Measurements from ENCODE around the gene FYTTD1.

GRCh38 chr3:197804511-197804910, 54.8 kb downstream of the FYTTD1 start:
- TF ChIP-seq POLR2AphosphoS5 (IDR thresholded peaks at IDR 0.05): no peak
- TF ChIP-seq, protein P1, sequence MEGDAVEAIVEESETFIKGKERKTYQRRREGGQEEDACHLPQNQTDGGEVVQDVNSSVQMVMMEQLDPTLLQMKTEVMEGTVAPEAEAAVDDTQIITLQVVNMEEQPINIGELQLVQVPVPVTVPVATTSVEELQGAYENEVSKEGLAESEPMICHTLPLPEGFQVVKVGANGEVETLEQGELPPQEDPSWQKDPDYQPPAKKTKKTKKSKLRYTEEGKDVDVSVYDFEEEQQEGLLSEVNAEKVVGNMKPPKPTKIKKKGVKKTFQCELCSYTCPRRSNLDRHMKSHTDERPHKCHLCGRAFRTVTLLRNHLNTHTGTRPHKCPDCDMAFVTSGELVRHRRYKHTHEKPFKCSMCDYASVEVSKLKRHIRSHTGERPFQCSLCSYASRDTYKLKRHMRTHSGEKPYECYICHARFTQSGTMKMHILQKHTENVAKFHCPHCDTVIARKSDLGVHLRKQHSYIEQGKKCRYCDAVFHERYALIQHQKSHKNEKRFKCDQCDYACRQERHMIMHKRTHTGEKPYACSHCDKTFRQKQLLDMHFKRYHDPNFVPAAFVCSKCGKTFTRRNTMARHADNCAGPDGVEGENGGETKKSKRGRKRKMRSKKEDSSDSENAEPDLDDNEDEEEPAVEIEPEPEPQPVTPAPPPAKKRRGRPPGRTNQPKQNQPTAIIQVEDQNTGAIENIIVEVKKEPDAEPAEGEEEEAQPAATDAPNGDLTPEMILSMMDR (IDR thresholded peaks at IDR 0.05 in 8 of 11, conservative IDR thresholded peaks at IDR 0.05 in 3 of 11): no peak
